HG02623 (cell line): ENCODE data around the gene IL1RAPL2.
"Not testable (repeated sequence)": the region's sequence is repeated elsewhere in the genome, so short reads cannot be mapped to it uniquely, and the experiment has no call there.

ENCODE experiments used
- ATAC-seq: cut with Tn5 transposase; IDR thresholded peaks from one replicate; pipeline ENCODE4 v1.9.1; 2021; ENCODE audit warnings: moderate library complexity; ENCODE audit not compliant: unreplicated experiment

Gene IL1RAPL2

GRCh38 chrX:105662248-105662647 is 1096.2 kb downstream of the IL1RAPL2 start:
- ATAC-seq: no peak

- ATAC-seq: no peak
These were observed 1098.2 kb downstream of the IL1RAPL2 start for GRCh38 chrX:105664243-105664642.

DNA sequence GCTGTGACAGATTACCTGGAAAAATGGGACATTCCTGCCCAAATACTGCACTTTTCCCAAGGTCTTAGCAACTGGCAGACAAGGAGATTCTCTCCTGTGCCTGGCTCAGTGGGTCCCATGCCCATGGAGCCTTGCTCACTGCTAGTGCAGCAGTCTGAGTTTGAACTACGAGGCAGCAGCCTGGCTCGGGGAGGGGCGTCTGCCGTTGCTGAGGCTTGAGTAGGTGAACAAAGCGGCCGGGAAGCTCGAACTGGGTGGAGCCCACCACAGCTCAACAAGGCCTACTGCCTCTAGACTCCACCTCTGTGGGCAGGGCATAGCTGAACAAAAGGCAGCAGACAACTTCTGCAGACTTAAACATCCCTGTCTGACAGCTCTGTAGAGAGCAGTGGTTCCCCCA is 1118.3 kb downstream of the IL1RAPL2 start:
- ATAC-seq: not testable (repeated sequence)

GRCh38 chrX:105694839-105695238 is 1128.8 kb downstream of the IL1RAPL2 start:
- no peak for ATAC-seq

GRCh38 chrX:105695451-105695850 is 1129.5 kb downstream of the IL1RAPL2 start:
- no peak for ATAC-seq

- ATAC-seq: peak; percentile 53
These were observed 1130.9 kb downstream of the IL1RAPL2 start for GRCh38 chrX:105696870-105697269.

DNA sequence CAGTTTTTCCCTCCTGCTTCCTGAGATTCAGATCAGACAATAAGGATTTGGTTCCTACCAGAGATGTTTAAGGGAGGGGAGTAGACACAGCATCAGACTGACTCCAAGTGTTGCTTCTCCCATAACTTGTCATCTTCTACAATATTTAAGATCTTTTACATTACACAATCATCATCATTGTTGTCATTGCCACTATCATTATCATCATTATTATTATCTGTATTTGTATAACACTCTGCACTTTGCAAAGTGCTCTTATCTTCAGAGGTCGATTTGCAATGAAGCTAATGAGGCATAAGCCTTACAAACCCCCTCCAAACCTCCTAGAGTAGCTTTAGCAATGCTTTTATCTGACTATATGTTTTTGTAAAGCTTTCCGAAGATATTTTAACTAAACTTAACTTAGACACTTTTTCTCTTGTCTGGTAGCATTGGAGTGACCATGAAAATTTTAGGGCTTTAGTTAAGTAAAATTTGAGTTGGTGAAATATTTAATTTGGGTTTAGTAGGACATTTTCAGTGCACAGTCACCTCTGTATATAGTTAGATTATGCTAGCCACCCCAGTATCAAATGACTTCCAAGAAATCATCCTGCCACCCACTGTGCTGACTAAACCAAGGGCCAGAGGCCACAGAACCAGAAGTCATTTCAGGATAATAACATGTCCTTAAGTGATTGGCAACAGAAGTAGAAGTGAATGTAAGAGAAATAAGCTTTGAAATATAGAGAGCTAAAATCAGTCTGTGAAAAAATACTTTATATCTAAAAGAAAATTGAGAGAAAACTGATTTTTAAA is 1132.2 kb downstream of the IL1RAPL2 start:
- ATAC-seq: no peak

GRCh38 chrX:105700331-105700730 is 1134.3 kb downstream of the IL1RAPL2 start:
- no peak for ATAC-seq

- ATAC-seq: no peak
These were observed 1135.5 kb downstream of the IL1RAPL2 start for GRCh38 chrX:105701310-105702052.

- no peak for ATAC-seq
These were observed 1137.9 kb downstream of the IL1RAPL2 start for GRCh38 chrX:105703876-105704275.

GRCh38 chrX:105706041-105706440 is 1140.0 kb downstream of the IL1RAPL2 start:
- ATAC-seq: no peak

GRCh38 chrX:105711805-105712204 is 1145.8 kb downstream of the IL1RAPL2 start:
- no peak for ATAC-seq

- no peak for ATAC-seq
These were observed 1149.7 kb downstream of the IL1RAPL2 start for GRCh38 chrX:105715746-105716145.

DNA sequence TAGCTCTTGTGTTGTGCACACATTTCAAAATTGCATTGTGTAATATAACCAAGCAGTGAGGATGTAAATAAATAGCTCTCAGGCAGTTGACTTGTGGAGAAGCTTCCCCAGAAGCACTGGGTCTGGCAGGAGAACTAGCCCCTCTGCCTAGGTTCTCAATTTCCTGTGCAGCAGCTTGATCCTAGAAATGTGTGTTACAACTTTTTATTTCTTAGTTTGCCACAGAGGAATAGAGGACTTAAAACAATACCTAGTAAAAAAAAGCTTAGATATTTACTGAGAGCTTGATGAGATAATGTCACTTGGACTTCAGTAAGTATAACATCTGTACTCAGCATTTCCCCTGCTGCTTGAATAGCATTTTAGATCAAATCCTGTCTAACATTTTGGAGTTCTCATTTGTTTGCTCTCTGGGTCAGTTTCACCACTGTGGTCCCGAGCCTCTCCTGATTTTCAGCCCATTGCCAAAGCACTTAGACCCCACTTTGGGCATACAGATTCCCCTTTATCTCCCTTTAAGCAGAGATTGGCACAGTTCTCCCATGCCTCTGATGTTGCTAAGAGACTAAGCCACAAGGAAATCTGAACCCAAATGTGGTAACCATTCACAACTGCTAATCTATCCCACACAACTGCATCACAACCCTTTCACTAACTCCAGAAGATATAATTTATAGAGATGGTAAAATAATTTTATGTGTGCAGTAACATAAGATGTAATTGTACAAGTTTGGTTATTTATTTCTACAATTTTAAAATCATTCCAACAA is 1158.2 kb downstream of the IL1RAPL2 start:
- no peak for ATAC-seq

GRCh38 chrX:105725228-105725627 is 1159.2 kb downstream of the IL1RAPL2 start:
- peak; percentile 77 for ATAC-seq

DNA sequence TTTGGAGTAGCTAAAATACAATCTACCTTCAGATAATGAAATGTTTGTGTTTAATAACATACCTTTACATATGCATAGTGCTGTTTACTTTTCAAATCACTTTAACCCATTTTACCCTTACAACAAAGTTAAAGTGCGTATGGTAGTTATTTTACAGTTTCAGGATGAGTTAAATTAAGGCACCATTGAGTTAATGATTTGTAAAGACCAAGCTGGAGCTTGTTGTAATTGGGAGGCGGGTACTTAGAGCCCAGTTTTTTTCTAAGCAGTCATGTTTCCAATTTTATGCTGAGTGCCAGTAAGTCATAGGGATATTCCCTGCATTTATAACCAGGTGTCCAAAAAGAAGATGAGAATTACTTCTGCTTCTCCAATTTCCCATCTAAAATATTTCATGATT is 1172.2 kb downstream of the IL1RAPL2 start:
- ATAC-seq: no peak

GRCh38 chrX:105744291-105744690 is 1178.3 kb downstream of the IL1RAPL2 start:
- ATAC-seq: no peak

DNA sequence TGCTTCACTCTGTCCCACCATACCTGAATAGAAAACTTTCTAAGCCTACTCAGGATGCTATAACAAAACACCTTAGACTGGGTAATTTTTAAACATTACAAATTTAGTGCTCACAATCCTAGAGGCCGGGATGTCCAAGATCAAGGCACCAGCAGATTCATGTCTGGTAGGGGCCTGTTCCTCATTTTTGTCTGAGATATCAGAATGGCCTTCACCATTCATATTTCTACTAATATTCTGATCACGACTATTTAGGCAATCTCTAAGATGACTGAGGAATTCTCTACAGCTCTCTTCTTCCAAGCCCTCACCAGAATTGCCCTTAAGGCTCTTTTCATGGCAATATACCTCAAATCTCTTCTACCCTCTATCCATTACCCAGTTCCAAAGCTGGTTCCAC is 1178.9 kb downstream of the IL1RAPL2 start:
- no peak for ATAC-seq

DNA sequence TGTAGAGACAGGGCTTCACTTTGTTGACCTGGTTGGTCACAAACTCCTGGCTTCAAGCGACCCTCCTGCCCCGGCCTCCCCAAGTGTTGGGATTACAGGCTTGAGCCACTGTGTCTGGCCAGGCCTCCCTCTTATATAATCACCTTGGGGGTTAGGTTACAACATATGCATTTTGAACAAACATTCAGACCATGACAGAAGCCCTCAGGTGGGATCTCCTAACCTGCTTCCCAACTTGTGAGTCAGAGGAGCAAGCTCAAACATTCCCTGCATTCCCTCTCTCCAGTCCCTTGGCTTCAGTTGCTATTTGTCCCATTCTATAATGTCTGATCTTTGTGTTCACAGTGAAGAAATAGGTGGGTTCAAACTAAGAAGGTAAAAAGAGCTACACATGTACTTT is 1179.9 kb downstream of the IL1RAPL2 start:
- no peak for ATAC-seq

DNA sequence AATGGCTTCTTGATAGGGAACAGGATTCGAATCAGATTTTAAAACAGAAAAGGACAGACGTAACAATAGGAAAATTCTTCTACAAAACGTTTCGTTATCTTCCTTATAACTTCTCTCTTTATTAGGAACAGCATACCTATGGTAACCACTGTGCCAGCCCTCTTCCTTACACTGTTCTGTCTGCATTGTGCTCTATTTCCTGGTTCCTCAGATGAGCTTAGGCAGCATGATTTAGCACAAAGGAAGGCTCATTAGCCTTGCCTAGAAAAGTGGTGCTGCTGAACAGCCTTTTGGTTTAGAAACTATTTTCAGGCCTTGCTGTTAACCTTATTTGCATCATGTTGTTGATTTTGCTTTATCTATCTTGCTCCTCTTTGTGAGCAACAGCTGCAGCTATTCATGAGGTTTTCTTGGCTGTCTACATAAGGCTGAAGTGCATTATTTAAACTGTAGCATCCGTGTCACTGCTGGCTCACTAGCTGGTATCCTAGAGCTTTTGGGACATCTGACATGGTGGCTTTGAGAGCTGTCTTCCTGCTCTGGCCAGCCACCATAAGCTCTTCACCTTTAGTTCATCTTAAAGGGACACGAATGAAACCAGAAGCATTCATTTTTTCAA is 1186.4 kb downstream of the IL1RAPL2 start:
- ATAC-seq: no peak

- no peak for ATAC-seq
These were observed 1187.4 kb downstream of the IL1RAPL2 start for GRCh38 chrX:105753411-105753810.
